Activated naive CD4-positive, alpha-beta T cell treated with anti-CD3 and anti-CD28 coated beads, Interleukin-2, amount 10 ng/mL, durations not matched to agents 7 days and 5 days (primary cell): ENCODE data around the gene PDE6C.
"Not testable (repeated sequence)": the region's sequence is repeated elsewhere in the genome, so short reads cannot be mapped to it uniquely, and the experiment has no call there.

Source experiments
- CTCF ChIA-PET: fragments of 350-600 bp; sonication (Branson Sonifier 250); formaldehyde crosslinking; loops from one replicate; lab custom pipeline; 2021; ENCODE audit warnings: antibody characterized with exemption; lab: Charles Lee
- DNase-seq: peaks from one replicate; pipeline ENCODE4 v3.0.0-alpha.2; 2020
- H3K27ac Mint-ChIP-seq: one replicate; pipeline ENCODE4 v1.8.0; 2021; ENCODE audit warnings: mild to moderate bottlenecking, moderate library complexity, mixed read lengths
- H3K27me3 Mint-ChIP-seq: one replicate; pipeline ENCODE4 v1.8.0; 2021; ENCODE audit warnings: mild to moderate bottlenecking, mixed read lengths
- H3K36me3 Mint-ChIP-seq: one replicate; pipeline ENCODE4 v1.8.0; 2021; ENCODE audit warnings: mixed read lengths
- H3K4me1 Mint-ChIP-seq: one replicate; pipeline ENCODE4 v1.8.0; 2021; ENCODE audit warnings: mixed read lengths
- H3K4me3 Mint-ChIP-seq: one replicate; pipeline ENCODE4 v1.8.0; 2021; ENCODE audit warnings: mild to moderate bottlenecking, moderate library complexity, mixed read lengths
- H3K9me3 Mint-ChIP-seq: one replicate; pipeline ENCODE4 v1.8.0; 2021; ENCODE audit warnings: mixed read lengths

PDE6C gene

GRCh38 chr10:93678805-93679587 is 66.7 kb downstream of the PDE6C start:
- no peaks in the 10 kb centered on the region for H3K4me1 Mint-ChIP-seq
- no peak overlapping the region for H3K27ac Mint-ChIP-seq
- no peak overlapping the region for H3K4me3 Mint-ChIP-seq
- DNase-seq = no peak
- H3K27me3 Mint-ChIP-seq = no peaks in the 10 kb centered on the region
- no peaks in the 10 kb centered on the region for H3K9me3 Mint-ChIP-seq
- peaks cover 15% of the 10 kb centered on the region for H3K36me3 Mint-ChIP-seq
- CTCF ChIA-PET = interaction anchor here (0.6 to 3.0 kb wide), 5 partner anchors 123 to 1023 kb away, joined by 3 to 21 read pairs (median 3); no protein-coding TSS in a partner anchor

- no peaks in the 10 kb centered on the region for H3K4me1 Mint-ChIP-seq
- no peak for DNase-seq
- no peak overlapping the region for H3K4me3 Mint-ChIP-seq
- H3K27ac Mint-ChIP-seq = no peak overlapping the region
- no peaks in the 10 kb centered on the region for H3K9me3 Mint-ChIP-seq
- peaks cover 8% of the 10 kb centered on the region for H3K36me3 Mint-ChIP-seq
- CTCF ChIA-PET = interaction anchor here (1.0 to 3.0 kb wide), 6 partner anchors 10 to 323 kb away, joined by 3 to 21 read pairs (median 4); partner anchors contain the start of gene MYOF
- no peaks in the 10 kb centered on the region for H3K27me3 Mint-ChIP-seq
Measured at GRCh38 chr10:93680412-93681047, 68.2 kb downstream of the PDE6C start.

DNA sequence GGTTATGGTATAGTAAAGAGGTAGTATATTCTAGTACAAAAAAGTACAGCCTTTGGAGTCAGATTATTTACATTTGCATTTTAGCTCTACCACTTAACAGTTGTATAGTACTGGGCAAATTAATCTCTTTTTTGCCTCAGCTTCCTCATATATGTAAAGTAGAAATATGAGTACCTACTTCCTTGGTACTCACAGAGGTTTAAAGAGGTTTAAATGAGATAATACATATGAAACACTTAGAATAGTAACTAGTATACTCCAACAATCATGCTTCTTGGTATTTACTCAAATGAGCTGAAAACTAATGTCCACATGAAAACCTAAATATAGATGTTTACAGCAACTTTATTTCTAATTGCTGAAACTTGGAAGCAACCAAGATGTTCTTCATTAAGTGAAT is 75.4 kb downstream of the PDE6C start:
- Mint-ChIP-seq H3K36me3 (peaks cover 15% of the 10 kb centered on the region), H3K27me3 (no peaks in the 10 kb centered on the region), H3K9me3 (no peaks in the 10 kb centered on the region), H3K4me1 (no peaks in the 10 kb centered on the region), H3K4me3 (no peak overlapping the region), H3K27ac (no peak overlapping the region)
- CTCF ChIA-PET = interaction anchor here (1.0 kb wide), 1 partner anchor 133 kb away, joined by 3 read pairs; no protein-coding TSS in a partner anchor
- no peak for DNase-seq

DNA sequence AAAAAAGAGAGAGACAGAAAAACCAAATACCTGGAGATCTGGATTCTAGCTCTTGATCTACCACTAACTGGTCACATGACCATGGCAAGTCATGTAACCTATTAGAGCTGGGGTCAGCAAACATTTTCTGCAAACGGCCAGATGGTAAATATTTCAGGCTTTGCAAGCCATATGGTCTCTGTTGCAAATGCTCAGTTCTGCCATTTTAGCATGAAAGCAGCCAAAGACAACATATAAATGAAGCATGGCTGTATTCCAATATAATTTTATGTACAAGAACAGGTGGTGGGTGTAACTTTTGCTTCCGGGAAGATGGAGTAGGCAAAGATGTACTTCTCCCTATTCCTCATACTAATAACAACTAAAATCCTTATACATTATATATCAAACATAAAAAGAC is 83.4 kb downstream of the PDE6C start:
- Mint-ChIP-seq H3K36me3 (peaks cover 33% of the 10 kb centered on the region), H3K27me3 (no peaks in the 10 kb centered on the region), H3K27ac (no peak overlapping the region), H3K4me1 (peaks cover 2% of the 10 kb centered on the region), H3K9me3 (no peaks in the 10 kb centered on the region), H3K4me3 (no peak overlapping the region)
- CTCF ChIA-PET = interaction anchor here (0.6 to 0.7 kb wide), 2 partner anchors 18 to 164 kb away, joined by 3 to 4 read pairs; no protein-coding TSS in a partner anchor
- no peak for DNase-seq

DNA sequence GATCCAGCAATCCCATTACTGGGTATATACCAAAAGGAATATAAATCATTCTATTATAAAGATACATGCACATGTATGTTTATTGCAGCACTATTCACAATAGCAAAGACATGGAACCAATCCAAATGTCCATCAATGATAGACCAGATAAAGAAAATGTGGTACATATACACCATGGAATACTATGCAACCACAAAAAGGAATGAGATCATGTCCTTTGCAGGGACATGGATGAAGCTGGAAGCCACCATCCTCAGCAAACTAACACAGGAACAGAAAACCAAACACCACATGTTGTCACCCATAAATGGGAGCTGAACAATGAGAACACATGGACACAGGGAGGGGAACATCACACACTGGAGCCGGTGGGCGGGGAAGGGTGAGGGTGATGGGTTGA is 84.2 kb downstream of the PDE6C start:
- H3K4me1 Mint-ChIP-seq, DNase-seq, H3K27ac Mint-ChIP-seq, H3K9me3 Mint-ChIP-seq, CTCF ChIA-PET, H3K4me3 Mint-ChIP-seq, H3K27me3 Mint-ChIP-seq: not testable (repeated sequence)
- peaks cover 30% of the 10 kb centered on the region for H3K36me3 Mint-ChIP-seq

DNA sequence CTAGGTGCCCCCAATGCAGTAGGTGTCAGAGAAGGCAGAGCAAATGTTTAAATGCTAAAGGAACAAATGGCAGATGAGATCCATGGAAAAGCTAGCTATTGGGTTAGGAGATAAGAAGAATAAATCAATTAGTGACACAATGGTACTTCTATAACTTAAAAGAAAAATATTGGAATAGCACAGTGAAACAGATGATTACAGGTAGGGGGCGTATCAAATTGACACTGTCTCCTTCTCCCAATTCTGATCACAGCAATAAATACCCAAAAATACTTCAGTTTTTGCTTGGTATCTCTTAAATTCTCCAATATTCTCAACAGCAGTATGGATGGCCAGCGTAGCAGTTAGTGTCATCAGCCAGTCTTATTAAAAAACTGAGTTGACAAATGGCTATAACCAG is 84.9 kb downstream of the PDE6C start:
- Mint-ChIP-seq H3K27ac (no peak overlapping the region), H3K27me3 (no peaks in the 10 kb centered on the region), H3K36me3 (peaks cover 29% of the 10 kb centered on the region), H3K4me3 (no peak overlapping the region), H3K9me3 (no peaks in the 10 kb centered on the region), H3K4me1 (peaks cover 2% of the 10 kb centered on the region)
- CTCF ChIA-PET = interaction anchor here (1.2 kb wide), 1 partner anchor 16 kb away, joined by 3 read pairs; no protein-coding TSS in a partner anchor
- no peak for DNase-seq

- Mint-ChIP-seq H3K36me3 (peaks cover 4% of the 10 kb centered on the region), H3K9me3 (no peaks in the 10 kb centered on the region), H3K4me3 (no peak overlapping the region), H3K27me3 (no peaks in the 10 kb centered on the region), H3K4me1 (peaks cover 7% of the 10 kb centered on the region), H3K27ac (no peak overlapping the region)
- peak; percentile 21 for DNase-seq
- CTCF ChIA-PET = interaction anchor here (0.7 to 1.8 kb wide), 3 partner anchors 112 to 210 kb away, joined by 3 to 7 read pairs (median 4); no protein-coding TSS in a partner anchor
Measured at GRCh38 chr10:93701866-93702209, 89.5 kb downstream of the PDE6C start.

DNA sequence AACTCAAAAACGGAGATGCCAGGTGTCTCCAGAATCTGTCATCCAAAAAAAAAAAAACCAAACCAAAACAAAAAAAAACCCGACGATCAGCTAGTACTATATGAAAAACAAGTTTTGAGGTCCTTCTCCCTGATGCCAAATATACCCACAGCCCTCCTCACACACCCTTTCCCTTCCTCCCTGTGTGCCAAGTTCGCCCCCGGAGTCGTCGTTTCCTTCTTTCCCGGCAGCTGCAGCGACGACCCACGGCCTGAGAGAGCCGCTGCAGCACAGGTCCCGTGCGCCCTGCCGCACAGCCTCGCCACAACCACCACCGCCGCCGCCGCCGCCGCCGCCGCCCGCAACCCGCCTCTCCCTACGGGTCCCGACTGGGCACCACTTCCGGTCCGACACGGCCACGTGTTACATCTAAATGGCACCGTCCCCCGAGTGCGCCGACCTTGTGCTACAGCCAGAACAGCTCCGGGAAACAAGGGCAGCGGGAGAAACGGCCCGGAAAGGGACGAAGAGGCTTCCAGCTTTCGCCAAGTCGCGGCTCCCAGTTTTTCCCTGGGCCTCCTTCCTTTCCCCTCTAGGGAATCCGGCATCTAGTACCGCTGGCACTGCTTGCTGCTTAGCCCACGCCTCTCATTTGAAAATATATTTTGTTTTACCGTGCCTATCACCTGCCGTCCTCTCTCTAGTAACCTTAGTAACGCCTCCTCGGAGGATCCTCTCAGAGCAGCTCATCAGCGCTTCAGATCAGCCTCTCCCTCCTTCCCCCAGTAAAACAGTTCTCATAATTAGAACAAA is 90.1 kb downstream of the PDE6C start, which contains the start of gene FRA10AC1:
Gene FRA10AC1 (minus strand): TSS at position 383 of the 792 bp plus-strand sequence. CDS start 2,486 bp downstream, outside the sequence.
- H3K27ac Mint-ChIP-seq = no peak within 1 kb of the TSS
- no peaks in the 10 kb centered on the region for H3K9me3 Mint-ChIP-seq

DNA sequence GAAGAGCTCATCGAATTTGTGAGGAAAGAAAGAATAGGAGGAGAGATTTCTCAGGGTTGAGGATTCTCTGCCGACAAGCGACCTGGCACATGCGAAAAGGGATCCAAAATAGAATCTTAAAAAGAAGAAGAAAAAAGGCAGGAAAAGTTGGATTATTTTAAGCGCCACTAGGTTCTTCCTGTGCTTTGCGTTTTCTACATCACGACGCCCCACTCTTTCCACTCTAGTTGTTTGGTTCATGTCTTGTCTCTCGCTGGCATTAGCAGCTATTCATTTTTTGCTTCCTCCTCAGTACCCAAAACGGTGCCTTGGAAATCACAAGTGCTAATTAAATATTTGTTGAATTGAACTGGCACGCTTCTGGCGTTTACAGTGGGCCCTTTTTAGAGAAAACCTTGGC is 90.7 kb downstream of the PDE6C start:
- Mint-ChIP-seq H3K27ac (no peak overlapping the region), H3K4me1 (peaks cover 17% of the 10 kb centered on the region), H3K4me3 (no peak overlapping the region), H3K9me3 (no peaks in the 10 kb centered on the region), H3K36me3 (no peaks in the 10 kb centered on the region), H3K27me3 (no peaks in the 10 kb centered on the region)
- DNase-seq = no peak
- CTCF ChIA-PET = interaction anchor here (1.1 to 1.8 kb wide), 3 partner anchors 21 to 113 kb away, joined by 3 to 7 read pairs (median 3); no protein-coding TSS in a partner anchor

More for the DNA sequence above, 90.1 kb downstream of the PDE6C start, which contains the start of gene FRA10AC1:
- peaks cover 10% of the 10 kb centered on the region for H3K4me1 Mint-ChIP-seq
- H3K4me3 Mint-ChIP-seq = no peak within 1 kb of the TSS
- CTCF ChIA-PET = interaction anchor here (0.7 to 1.8 kb wide), 4 partner anchors 20 to 211 kb away, joined by 3 to 7 read pairs (median 4); no protein-coding TSS in a partner anchor
- H3K36me3 Mint-ChIP-seq = no peaks in the 10 kb centered on the region
- no peaks in the 10 kb centered on the region for H3K27me3 Mint-ChIP-seq
- peak; percentile 88 for DNase-seq

GRCh38 chr10:93703841-93704240 is 91.5 kb downstream of the PDE6C start:
- H3K27ac Mint-ChIP-seq = no peak overlapping the region
- CTCF ChIA-PET = no interaction called here
- H3K4me3 Mint-ChIP-seq = peak overlapping the region; percentile 25

GRCh38 chr10:93704451-93704850 is 92.1 kb downstream of the PDE6C start:
- Mint-ChIP-seq H3K27ac (no peak overlapping the region), H3K27me3 (no peaks in the 10 kb centered on the region), H3K9me3 (no peaks in the 10 kb centered on the region), H3K36me3 (no peaks in the 10 kb centered on the region), H3K4me1 (peaks cover 17% of the 10 kb centered on the region), H3K4me3 (no peak overlapping the region)
- no peak for DNase-seq
- CTCF ChIA-PET = interaction anchor here (2.0 kb wide), 1 partner anchor 15 kb away, joined by 5 read pairs; no protein-coding TSS in a partner anchor

More at GRCh38 chr10:93703841-93704240, 91.5 kb downstream of the PDE6C start:
- DNase-seq = no peak
- H3K9me3 Mint-ChIP-seq = no peaks in the 10 kb centered on the region
- no peaks in the 10 kb centered on the region for H3K36me3 Mint-ChIP-seq
- no peaks in the 10 kb centered on the region for H3K27me3 Mint-ChIP-seq
- H3K4me1 Mint-ChIP-seq = peaks cover 17% of the 10 kb centered on the region

GRCh38 chr10:93707623-93708022 is 95.3 kb downstream of the PDE6C start:
- Mint-ChIP-seq H3K36me3 (no peaks in the 10 kb centered on the region), H3K9me3 (no peaks in the 10 kb centered on the region), H3K27me3 (no peaks in the 10 kb centered on the region), H3K4me3 (no peak overlapping the region), H3K4me1 (peaks cover 15% of the 10 kb centered on the region), H3K27ac (no peak overlapping the region)
- CTCF ChIA-PET = no interaction called here
- DNase-seq = no peak

DNA sequence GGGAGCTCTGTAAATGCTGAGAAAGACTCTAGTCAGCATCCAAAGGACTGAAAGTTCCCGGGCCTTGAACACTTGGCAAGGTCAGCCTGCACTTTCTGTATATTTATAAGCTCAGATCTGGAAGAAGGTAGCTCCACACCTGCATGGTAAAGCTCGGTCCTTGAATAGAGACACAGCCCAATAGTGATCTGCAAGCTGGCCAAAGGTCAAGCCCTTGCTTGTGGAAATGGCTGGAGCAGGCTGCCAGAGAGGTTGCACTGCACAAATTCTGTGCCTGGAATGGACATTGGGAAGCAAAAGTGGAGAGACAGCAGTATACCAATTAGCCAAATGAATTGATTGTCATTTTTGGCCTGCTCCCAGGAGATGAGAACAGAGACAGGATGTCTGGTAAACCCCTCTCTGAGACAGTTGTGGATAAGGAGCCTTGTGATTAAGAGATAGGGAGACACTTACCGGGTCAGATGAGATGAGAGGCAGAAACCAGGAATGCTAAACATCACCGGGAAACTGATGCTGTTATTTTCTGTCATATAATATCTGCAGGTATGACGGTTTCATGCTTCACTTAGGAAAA is 98.1 kb downstream of the PDE6C start:
- Mint-ChIP-seq H3K4me3 (no peak overlapping the region), H3K36me3 (no peaks in the 10 kb centered on the region), H3K4me1 (peaks cover 10% of the 10 kb centered on the region), H3K27ac (no peak overlapping the region), H3K27me3 (no peaks in the 10 kb centered on the region), H3K9me3 (no peaks in the 10 kb centered on the region)
- CTCF ChIA-PET = interaction anchor here (0.6 kb wide), 1 partner anchor 1451 kb away, joined by 4 read pairs; no protein-coding TSS in a partner anchor
- DNase-seq = no peak
